IPS-15b (cell line): ENCODE measurements around the gene CNTN3.
A peak's percentile ranks its signal among the peaks of the same experiment; 100 is the strongest.

Source experiments
- H3K27me3 ChIP-seq: one replicate; pipeline ENCODE4 v1.6.1; 2013; ENCODE audit warnings: low read length; ENCODE audit not compliant: control insufficient read depth, insufficient read depth
- H3K36me3 ChIP-seq: one replicate; pipeline ENCODE4 v1.6.1; 2013; ENCODE audit warnings: low read length; ENCODE audit not compliant: control insufficient read depth, insufficient read depth
- H3K4me1 ChIP-seq: one replicate; pipeline ENCODE4 v1.6.1; 2013; ENCODE audit warnings: mild to moderate bottlenecking, low read length; ENCODE audit not compliant: control insufficient read depth, insufficient read depth
- H3K4me3 ChIP-seq: one replicate; pipeline ENCODE4 v1.5.1; 2013; ENCODE audit warnings: low read depth, low read length
- H3K9ac ChIP-seq: one replicate; pipeline ENCODE4 v1.6.1; 2013; ENCODE audit warnings: low read depth, mild to moderate bottlenecking, low read length
- H3K9me3 ChIP-seq: one replicate; pipeline ENCODE4 v1.6.1; 2013; ENCODE audit warnings: mild to moderate bottlenecking, low read length; ENCODE audit not compliant: control insufficient read depth, insufficient read depth

CNTN3 gene

GRCh38 chr3:74633021-74633420 lies 18.6 kb upstream of the CNTN3 start:
- no peaks in the 10 kb centered on the region for H3K9me3 ChIP-seq
- no peaks in the 10 kb centered on the region for H3K4me1 ChIP-seq
- no peaks in the 10 kb centered on the region for H3K36me3 ChIP-seq
- H3K27me3 ChIP-seq: no peaks in the 10 kb centered on the region
- no peak overlapping the region for H3K9ac ChIP-seq
- no peak overlapping the region for H3K4me3 ChIP-seq

- no peak overlapping the region for H3K4me3 ChIP-seq
- no peaks in the 10 kb centered on the region for H3K36me3 ChIP-seq
- no peak overlapping the region for H3K9ac ChIP-seq
Measured at GRCh38 chr3:74631351-74632140, 17.1 kb upstream of the CNTN3 start.

GRCh38 chr3:74630602-74631001 lies 16.1 kb upstream of the CNTN3 start:
- H3K9ac ChIP-seq: no peak overlapping the region
- H3K4me3 ChIP-seq: no peak overlapping the region
- H3K36me3 ChIP-seq: no peaks in the 10 kb centered on the region
- no peaks in the 10 kb centered on the region for H3K27me3 ChIP-seq
- no peaks in the 10 kb centered on the region for H3K9me3 ChIP-seq
- no peaks in the 10 kb centered on the region for H3K4me1 ChIP-seq

More at GRCh38 chr3:74631351-74632140, 17.1 kb upstream of the CNTN3 start:
- no peaks in the 10 kb centered on the region for H3K4me1 ChIP-seq
- H3K27me3 ChIP-seq: no peaks in the 10 kb centered on the region
- H3K9me3 ChIP-seq: no peaks in the 10 kb centered on the region

GRCh38 chr3:74626011-74626410 lies 11.6 kb upstream of the CNTN3 start:
- H3K4me3 ChIP-seq: no peak overlapping the region
- no peak overlapping the region for H3K9ac ChIP-seq
- no peaks in the 10 kb centered on the region for H3K9me3 ChIP-seq
- no peaks in the 10 kb centered on the region for H3K36me3 ChIP-seq
- H3K27me3 ChIP-seq: no peaks in the 10 kb centered on the region
- H3K4me1 ChIP-seq: no peaks in the 10 kb centered on the region

GRCh38 chr3:74624301-74624700 lies 9.8 kb upstream of the CNTN3 start:
- no peaks in the 10 kb centered on the region for H3K4me1 ChIP-seq
- H3K4me3 ChIP-seq: no peak overlapping the region
- no peaks in the 10 kb centered on the region for H3K9me3 ChIP-seq
- no peak overlapping the region for H3K9ac ChIP-seq
- H3K27me3 ChIP-seq: no peaks in the 10 kb centered on the region
- no peaks in the 10 kb centered on the region for H3K36me3 ChIP-seq

- no peaks in the 10 kb centered on the region for H3K9me3 ChIP-seq
Measured at GRCh38 chr3:74623261-74623836, 8.9 kb upstream of the CNTN3 start.

GRCh38 chr3:74621581-74621980 lies 7.1 kb upstream of the CNTN3 start:
- Histone ChIP-seq H3K4me3 (no peak overlapping the region), H3K36me3 (no peaks in the 10 kb centered on the region), H3K9me3 (no peaks in the 10 kb centered on the region), H3K4me1 (no peaks in the 10 kb centered on the region), H3K27me3 (peaks cover 2% of the 10 kb centered on the region), H3K9ac (no peak overlapping the region)

More at GRCh38 chr3:74623261-74623836, 8.9 kb upstream of the CNTN3 start:
- H3K4me1 ChIP-seq: no peaks in the 10 kb centered on the region
- no peaks in the 10 kb centered on the region for H3K27me3 ChIP-seq
- no peaks in the 10 kb centered on the region for H3K36me3 ChIP-seq
- no peak overlapping the region for H3K9ac ChIP-seq
- no peak overlapping the region for H3K4me3 ChIP-seq

- Histone ChIP-seq H3K9ac (no peak overlapping the region), H3K4me1 (no peaks in the 10 kb centered on the region), H3K9me3 (no peaks in the 10 kb centered on the region), H3K36me3 (no peaks in the 10 kb centered on the region), H3K4me3 (no peak overlapping the region), H3K27me3 (peaks cover 33% of the 10 kb centered on the region)
Measured at GRCh38 chr3:74617776-74618175, 3.3 kb upstream of the CNTN3 start.

- Histone ChIP-seq H3K4me3 (peak overlapping the region; percentile 44), H3K9me3 (no peaks in the 10 kb centered on the region), H3K36me3 (no peaks in the 10 kb centered on the region)
Measured at GRCh38 chr3:74613521-74614106, 845 bp downstream of the CNTN3 start.

GRCh38 chr3:74613060-74613459 lies 1.4 kb downstream of the CNTN3 start:
- Histone ChIP-seq H3K36me3 (no peaks in the 10 kb centered on the region), H3K9ac (no peak overlapping the region), H3K4me3 (peak overlapping the region; percentile 44)

More at GRCh38 chr3:74613521-74614106, 845 bp downstream of the CNTN3 start:
- Histone ChIP-seq H3K27me3 (peaks cover 50% of the 10 kb centered on the region), H3K4me1 (no peaks in the 10 kb centered on the region), H3K9ac (no peak overlapping the region)

GRCh38 chr3:74611206-74611605 lies 3.3 kb downstream of the CNTN3 start:
- H3K27me3 ChIP-seq: peaks cover 46% of the 10 kb centered on the region
- no peak overlapping the region for H3K4me3 ChIP-seq
- H3K4me1 ChIP-seq: no peaks in the 10 kb centered on the region
- H3K9ac ChIP-seq: no peak overlapping the region
- H3K9me3 ChIP-seq: no peaks in the 10 kb centered on the region
- H3K36me3 ChIP-seq: no peaks in the 10 kb centered on the region

More at GRCh38 chr3:74613060-74613459, 1.4 kb downstream of the CNTN3 start:
- Histone ChIP-seq H3K27me3 (peaks cover 50% of the 10 kb centered on the region), H3K4me1 (no peaks in the 10 kb centered on the region), H3K9me3 (no peaks in the 10 kb centered on the region)

- H3K4me3 ChIP-seq: no peak overlapping the region
- no peaks in the 10 kb centered on the region for H3K9me3 ChIP-seq
- no peaks in the 10 kb centered on the region for H3K4me1 ChIP-seq
- no peak overlapping the region for H3K9ac ChIP-seq
- H3K27me3 ChIP-seq: peaks cover 17% of the 10 kb centered on the region
- no peaks in the 10 kb centered on the region for H3K36me3 ChIP-seq
Measured at GRCh38 chr3:74607803-74608202, 6.7 kb downstream of the CNTN3 start.
